HepG2 (cell line): Measurements from ENCODE around the gene CNTN5. TPM values are rescaled to one million over a fixed set of nuclear protein-coding genes. Genes with fewer than 3 reads are reported as not detected.

ENCODE experiments used
- ATAC-seq: fragments of 200-7000 bp; cut with Tn5 transposase; 3 replicates; pipeline ENCODE4 v1.9.1; 2020; ENCODE audit warnings: mild to moderate bottlenecking, moderate library complexity
- BruUV-seq: library from RNA; stranded (reverse); fragments of 400-500 nt; replicated peaks from 2 replicates; lab custom pipeline; 2021; lab: Mats Ljungman, UMichigan
- CTCF ChIA-PET: fragments of 300-600 bp; formaldehyde crosslinking; extraction: SDS; loops from one replicate; lab custom pipeline; 2021; ENCODE audit warnings: low total read pairs, inconsistent platforms, low intra/inter-chr PET ratio; lab: Yijun Ruan, JAX
- POLR2A ChIA-PET: fragments of 350-600 bp; sonication (Branson Sonifier 250); formaldehyde crosslinking; loops from one replicate; lab custom pipeline; 2020; ENCODE audit warnings: antibody characterized with exemption, inconsistent platforms; lab: Yijun Ruan, JAX
- DNase-seq: peaks from one replicate; pipeline ENCODE4 v3.0.0-alpha.2; 2015; ENCODE audit warnings: low spot score
- FAIRE-seq: peaks from 3 replicates; lab custom pipeline; 2011; peaks lifted over from hg19 to GRCh38; lab: Jason Lieb, UNC
- H2AFZ ChIP-seq: one replicate; pipeline ENCODE4 v1.6.1; 2011; ENCODE audit warnings: low read length, inconsistent platforms
- H3K27ac ChIP-seq: fragments of 300-600 bp; 3 replicates; pipeline ENCODE4 v1.8.0; 2011; ENCODE audit warnings: mixed run types, mild to moderate bottlenecking, mixed read lengths, low read length, inconsistent platforms; ENCODE audit not compliant: insufficient read depth; ENCODE audit errors: extremely low read length
- H3K27me3 ChIP-seq, 2 experiments: fragments of 200-600 bp in 1 of 2; 2 replicates in 1 of 2; 3 replicates in 1 of 2; pipeline versions ENCODE4 v1.6.0 to v1.8.0; 2011; ENCODE audit warnings: low read length in 2 of 2, mild to moderate bottlenecking in 2 of 2, moderate library complexity in 2 of 2, inconsistent platforms in 1 of 2; ENCODE audit not compliant: insufficient read depth in 2 of 2, control insufficient read depth in 1 of 2
- H3K36me3 ChIP-seq, 2 experiments: fragments of 200-600 bp in 1 of 2; replicated peaks in 1 of 2; 2 replicates in 1 of 2; 3 replicates in 1 of 2; pipeline versions ENCODE4 v1.5.1 to v1.8.0; 2011; ENCODE audit warnings: low read length in 2 of 2, inconsistent platforms in 1 of 2; ENCODE audit not compliant: insufficient read depth in 2 of 2, control insufficient read depth in 1 of 2
- H3K4me1 ChIP-seq: 2 replicates; pipeline ENCODE4 v1.5.1; 2012; ENCODE audit warnings: low read length, inconsistent platforms; ENCODE audit not compliant: insufficient read depth
- H3K4me2 ChIP-seq: 2 replicates; pipeline ENCODE4 v1.6.0; 2011; ENCODE audit warnings: low read depth, low read length, inconsistent platforms
- H3K4me3 ChIP-seq, 3 experiments: fragments of 200-600 bp in 1 of 3; sonication (generic), shearing (Covaris generic) in 1 of 3; replicated peaks in 1 of 3; 2 replicates each; pipeline ENCODE4 v1.5.1; 2011 to 2016; ENCODE audit warnings: low read length in 3 of 3, inconsistent platforms in 2 of 3, low read depth in 2 of 3, mild to moderate bottlenecking in 2 of 3, control low read depth in 1 of 3, mixed read lengths in 1 of 3; ENCODE audit not compliant: insufficient read depth in 1 of 3
- H3K79me2 ChIP-seq: one replicate; pipeline ENCODE4 v1.6.1; 2011; ENCODE audit warnings: low read length, inconsistent platforms; ENCODE audit not compliant: insufficient read depth
- H3K9ac ChIP-seq: 2 replicates; pipeline ENCODE4 v1.6.0; 2011; ENCODE audit warnings: mild to moderate bottlenecking, low read depth, low read length, inconsistent platforms; ENCODE audit not compliant: insufficient read depth
- H3K9me3 ChIP-seq: 2 replicates; pipeline ENCODE4 v1.5.1; 2012; ENCODE audit warnings: mild to moderate bottlenecking, low read length
- H4K20me1 ChIP-seq: 2 replicates; pipeline ENCODE4 v1.6.0; 2011; ENCODE audit warnings: inconsistent platforms, mild to moderate bottlenecking, low read length, moderate library complexity; ENCODE audit not compliant: insufficient read depth
- AKAP8 ChIP-seq: sonication (generic); formaldehyde crosslinking; IDR thresholded peaks from 2 replicates; pipeline ENCODE4 v1.5.1; 2020; ENCODE audit warnings: mild to moderate bottlenecking, missing genetic modification reagents
- HOXA7 ChIP-seq: sonication (generic); formaldehyde crosslinking; IDR thresholded peaks from 2 replicates; pipeline ENCODE4 v1.8.1; 2022; ENCODE audit warnings: mild to moderate bottlenecking, missing genetic modification reagents, moderate library complexity
- NFYB ChIP-seq: sonication (generic); formaldehyde crosslinking; IDR thresholded peaks from 2 replicates; pipeline ENCODE4 v1.4.0; 2020; ENCODE audit warnings: missing genetic modification reagents
- PITX1 ChIP-seq: sonication (generic); formaldehyde crosslinking; IDR thresholded peaks from 2 replicates; pipeline ENCODE4 v1.5.1; 2020; ENCODE audit warnings: mild to moderate bottlenecking, missing genetic modification reagents
- ZBTB3 ChIP-seq: sonication (generic); formaldehyde crosslinking; IDR thresholded peaks from 2 replicates; pipeline ENCODE4 v1.4.0; 2020; ENCODE audit warnings: low read depth, mild to moderate bottlenecking, moderate library complexity, missing genetic modification reagents, borderline replicate concordance
- ZC3H4 ChIP-seq: sonication (generic); formaldehyde crosslinking; IDR thresholded peaks from 2 replicates; pipeline ENCODE4 v1.4.0; 2020; ENCODE audit warnings: missing genetic modification reagents, borderline replicate concordance
- ZNF30 ChIP-seq: sonication (generic); formaldehyde crosslinking; IDR thresholded peaks from 2 replicates; pipeline ENCODE4 v1.5.0; 2020; ENCODE audit warnings: mild to moderate bottlenecking, missing genetic modification reagents
- WGBS: methylation state at CpG from one replicate; pipeline ENCODE4 v1.1.6; 2017; ENCODE audit warnings: low lambda C conversion rate; 5-methylcytosine and 5-hydroxymethylcytosine counted together
- in situ Hi-C: cut with HindIII; loops from 2 replicates; pipeline ENCODE4 v1.10.0; 2017; ENCODE audit warnings: low pct_unique_long_range_greater_than_20kb; ENCODE audit not compliant: extremely low pct_ligation_motif_present
- intact Hi-C: fragments of 100-400 bp; cut with micrococcal nuclease; formaldehyde crosslinking; loops from one replicate; pipeline ENCODE4 v1.10.0; 2022; ENCODE audit not compliant: unreplicated experiment
- polyA plus RNA-seq, 8 experiments: library from polyadenylated mRNA; depleted of rRNA in 3 of 8; stranded (reverse) in 7 of 8; unstranded in 1 of 8; fragments of >200 nt; fragmentation: Illumina TruSeq in 4 of 8; extraction: Trizol in 4 of 8; gene quantifications; 2 replicates each; pipeline versions ENCODE4 v1.2.1 to v1.2.3, GENCODE V29; 2011 to 2016; ENCODE audit warnings: low read depth in 4 of 8, missing spikeins in 1 of 8, mixed read lengths in 1 of 8; ENCODE audit not compliant: insufficient read depth in 1 of 8
- total RNA-seq, 5 experiments: library from RNA; depleted of rRNA; stranded (reverse); fragments of >200 nt; fragmentation: Illumina TruSeq; extraction: Trizol; gene quantifications; 2 replicates each; pipeline ENCODE4 v1.2.3, GENCODE V29; 2016; ENCODE audit warnings: low read depth in 1 of 5
- TF ChIP-seq, protein P1 (sequence below): sonication (generic); formaldehyde crosslinking; IDR thresholded peaks from 2 replicates; pipeline ENCODE4 v1.5.1; 2020; ENCODE audit warnings: missing genetic modification reagents, mild to moderate bottlenecking, borderline replicate concordance
- TF ChIP-seq, protein P2 (sequence below): sonication (generic); formaldehyde crosslinking; conservative IDR thresholded peaks from 2 replicates; pipeline ENCODE4 v1.8.0; 2022; ENCODE audit warnings: missing genetic modification reagents
- TF ChIP-seq, protein P3 (sequence below): fragments of 450-650 bp; IDR thresholded peaks from 2 replicates; pipeline ENCODE4 v1.6.1; 2016
- TF ChIP-seq, protein P4 (sequence below): sonication (generic); formaldehyde crosslinking; IDR thresholded peaks from 2 replicates; pipeline ENCODE4 v1.8.0; 2022; ENCODE audit warnings: low read depth, missing genetic modification reagents
- TF ChIP-seq, protein P5 (sequence below): sonication (generic); formaldehyde crosslinking; IDR thresholded peaks from 2 replicates; pipeline ENCODE4 v1.4.0; 2020; ENCODE audit warnings: missing genetic modification reagents; ENCODE audit errors: not compliant biosample characterization
- TF ChIP-seq, protein P6 (sequence below): sonication (generic); formaldehyde crosslinking; IDR thresholded peaks from 2 replicates; pipeline ENCODE4 v1.4.0; 2020; ENCODE audit warnings: mild to moderate bottlenecking, missing genetic modification reagents

Gene CNTN5
- total and polyA plus RNA-seq, 2 of the 13 experiments (the other 11 are each of a cell fraction or from before 2014, with no cell fraction given), result not detected

DNA sequence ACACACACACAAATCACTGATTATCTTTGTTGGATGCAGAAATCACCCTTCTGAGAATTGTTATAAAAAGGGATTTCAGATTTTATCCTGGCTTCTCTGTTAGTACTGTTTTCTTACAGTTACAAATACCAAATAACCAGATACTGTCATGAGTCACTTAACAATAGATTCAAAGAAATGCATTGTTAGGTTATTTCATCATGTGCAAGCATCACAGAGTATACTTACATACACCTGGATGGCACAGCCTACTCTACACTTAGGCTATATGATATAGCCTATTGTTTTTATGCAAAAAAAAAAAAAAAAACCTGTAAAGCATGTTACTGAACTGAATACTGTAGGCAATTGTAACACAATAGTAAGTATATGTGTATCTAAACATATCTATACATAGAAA, 1347.1 kb downstream of the CNTN5 start (continued):
- TF ChIP-seq, protein P1, sequence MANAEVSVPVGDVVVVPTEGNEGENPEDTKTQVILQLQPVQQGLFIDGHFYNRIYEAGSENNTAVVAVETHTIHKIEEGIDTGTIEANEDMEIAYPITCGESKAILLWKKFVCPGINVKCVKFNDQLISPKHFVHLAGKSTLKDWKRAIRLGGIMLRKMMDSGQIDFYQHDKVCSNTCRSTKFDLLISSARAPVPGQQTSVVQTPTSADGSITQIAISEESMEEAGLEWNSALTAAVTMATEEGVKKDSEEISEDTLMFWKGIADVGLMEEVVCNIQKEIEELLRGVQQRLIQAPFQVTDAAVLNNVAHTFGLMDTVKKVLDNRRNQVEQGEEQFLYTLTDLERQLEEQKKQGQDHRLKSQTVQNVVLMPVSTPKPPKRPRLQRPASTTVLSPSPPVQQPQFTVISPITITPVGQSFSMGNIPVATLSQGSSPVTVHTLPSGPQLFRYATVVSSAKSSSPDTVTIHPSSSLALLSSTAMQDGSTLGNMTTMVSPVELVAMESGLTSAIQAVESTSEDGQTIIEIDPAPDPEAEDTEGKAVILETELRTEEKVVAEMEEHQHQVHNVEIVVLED (CRISPR knock-in tag), result no peak
- TF ChIP-seq ZNF30 (CRISPR knock-in tag) (no peak), HOXA7 (no peak), PITX1 (CRISPR knock-in tag) (no peak)
- TF ChIP-seq, protein P2, sequence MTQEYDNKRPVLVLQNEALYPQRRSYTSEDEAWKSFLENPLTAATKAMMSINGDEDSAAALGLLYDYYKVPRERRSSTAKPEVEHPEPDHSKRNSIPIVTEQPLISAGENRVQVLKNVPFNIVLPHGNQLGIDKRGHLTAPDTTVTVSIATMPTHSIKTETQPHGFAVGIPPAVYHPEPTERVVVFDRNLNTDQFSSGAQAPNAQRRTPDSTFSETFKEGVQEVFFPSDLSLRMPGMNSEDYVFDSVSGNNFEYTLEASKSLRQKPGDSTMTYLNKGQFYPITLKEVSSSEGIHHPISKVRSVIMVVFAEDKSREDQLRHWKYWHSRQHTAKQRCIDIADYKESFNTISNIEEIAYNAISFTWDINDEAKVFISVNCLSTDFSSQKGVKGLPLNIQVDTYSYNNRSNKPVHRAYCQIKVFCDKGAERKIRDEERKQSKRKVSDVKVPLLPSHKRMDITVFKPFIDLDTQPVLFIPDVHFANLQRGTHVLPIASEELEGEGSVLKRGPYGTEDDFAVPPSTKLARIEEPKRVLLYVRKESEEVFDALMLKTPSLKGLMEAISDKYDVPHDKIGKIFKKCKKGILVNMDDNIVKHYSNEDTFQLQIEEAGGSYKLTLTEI (CRISPR knock-in tag), result no peak

DNA sequence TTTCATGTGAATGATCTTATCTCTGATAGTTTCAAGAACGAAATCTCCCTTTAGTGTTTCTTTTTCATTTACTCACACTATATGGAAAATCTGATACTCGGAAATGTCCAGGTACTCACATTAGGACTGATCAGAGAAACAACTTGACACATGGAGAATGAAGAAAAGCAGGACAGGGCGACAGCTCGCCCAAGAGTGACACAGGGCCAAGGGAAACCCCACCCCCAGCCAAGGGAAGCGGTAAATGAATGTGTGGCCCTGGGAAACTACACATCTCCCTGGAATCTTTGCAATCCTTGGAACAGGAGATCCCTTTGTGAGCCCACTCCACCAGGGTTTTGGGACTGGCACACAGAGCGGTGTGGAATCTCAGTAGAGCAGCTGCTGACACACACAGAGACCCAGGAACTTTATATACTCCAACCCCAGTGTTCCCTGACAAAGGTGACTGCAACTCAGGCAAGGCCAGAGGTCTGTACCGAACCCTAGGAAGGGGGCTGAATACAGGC, 1362.7 kb downstream of the CNTN5 start:
- Histone ChIP-seq H4K20me1 (no peaks in the 10 kb centered on the region), H3K9ac (no peak overlapping the region), H3K4me3 (no peak overlapping the region), H3K9me3 (peaks cover 11% of the 10 kb centered on the region), H3K36me3 (no peaks in the 10 kb centered on the region), H3K27me3 (no peaks in the 10 kb centered on the region), H3K27ac (no peak overlapping the region), H3K4me2 (no peak overlapping the region), H2AFZ (no peak overlapping the region), H3K4me1 (no peaks in the 10 kb centered on the region), H3K79me2 (no peaks in the 10 kb centered on the region)
- DNase-seq, result no peak
- no peak for FAIRE-seq
- no peak for ATAC-seq
- POLR2A ChIA-PET, result no interaction called here
- in situ Hi-C loops, result no loop called here
- no TSS peak for BruUV-seq
- 4% methylated on average over 5 of the region's 7 CpGs for WGBS
- intact Hi-C loops, result no loop called here
- CTCF ChIA-PET, result no interaction called here
- TF ChIP-seq, protein P3, sequence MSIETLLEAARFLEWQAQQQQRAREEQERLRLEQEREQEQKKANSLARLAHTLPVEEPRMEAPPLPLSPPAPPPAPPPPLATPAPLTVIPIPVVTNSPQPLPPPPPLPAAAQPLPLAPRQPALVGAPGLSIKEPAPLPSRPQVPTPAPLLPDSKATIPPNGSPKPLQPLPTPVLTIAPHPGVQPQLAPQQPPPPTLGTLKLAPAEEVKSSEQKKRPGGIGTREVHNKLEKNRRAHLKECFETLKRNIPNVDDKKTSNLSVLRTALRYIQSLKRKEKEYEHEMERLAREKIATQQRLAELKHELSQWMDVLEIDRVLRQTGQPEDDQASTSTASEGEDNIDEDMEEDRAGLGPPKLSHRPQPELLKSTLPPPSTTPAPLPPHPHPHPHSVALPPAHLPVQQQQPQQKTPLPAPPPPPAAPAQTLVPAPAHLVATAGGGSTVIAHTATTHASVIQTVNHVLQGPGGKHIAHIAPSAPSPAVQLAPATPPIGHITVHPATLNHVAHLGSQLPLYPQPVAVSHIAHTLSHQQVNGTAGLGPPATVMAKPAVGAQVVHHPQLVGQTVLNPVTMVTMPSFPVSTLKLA, result no peak
- TF ChIP-seq, protein P4, sequence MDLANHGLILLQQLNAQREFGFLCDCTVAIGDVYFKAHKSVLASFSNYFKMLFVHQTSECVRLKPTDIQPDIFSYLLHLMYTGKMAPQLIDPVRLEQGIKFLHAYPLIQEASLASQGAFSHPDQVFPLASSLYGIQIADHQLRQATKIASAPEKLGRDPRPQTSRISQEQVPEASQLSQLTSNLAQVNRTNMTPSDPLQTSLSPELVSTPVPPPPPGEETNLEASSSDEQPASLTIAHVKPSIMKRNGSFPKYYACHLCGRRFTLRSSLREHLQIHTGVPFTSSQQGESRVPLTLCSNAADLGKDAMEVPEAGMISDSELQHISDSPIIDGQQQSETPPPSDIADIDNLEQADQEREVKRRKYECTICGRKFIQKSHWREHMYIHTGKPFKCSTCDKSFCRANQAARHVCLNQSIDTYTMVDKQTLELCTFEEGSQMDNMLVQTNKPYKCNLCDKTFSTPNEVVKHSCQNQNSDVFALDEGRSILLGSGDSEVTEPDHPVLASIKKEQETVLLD (CRISPR knock-in tag), result no peak
- TF ChIP-seq, protein P5, sequence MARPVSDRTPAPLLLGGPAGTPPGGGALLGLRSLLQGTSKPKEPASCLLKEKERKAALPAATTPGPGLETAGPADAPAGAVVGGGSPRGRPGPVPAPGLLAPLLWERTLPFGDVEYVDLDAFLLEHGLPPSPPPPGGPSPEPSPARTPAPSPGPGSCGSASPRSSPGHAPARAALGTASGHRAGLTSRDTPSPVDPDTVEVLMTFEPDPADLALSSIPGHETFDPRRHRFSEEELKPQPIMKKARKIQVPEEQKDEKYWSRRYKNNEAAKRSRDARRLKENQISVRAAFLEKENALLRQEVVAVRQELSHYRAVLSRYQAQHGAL (CRISPR knock-in tag), result no peak
- TF ChIP-seq, protein P6, sequence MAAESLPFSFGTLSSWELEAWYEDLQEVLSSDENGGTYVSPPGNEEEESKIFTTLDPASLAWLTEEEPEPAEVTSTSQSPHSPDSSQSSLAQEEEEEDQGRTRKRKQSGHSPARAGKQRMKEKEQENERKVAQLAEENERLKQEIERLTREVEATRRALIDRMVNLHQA, result no peak
- TF ChIP-seq ZC3H4 (no peak), AKAP8 (CRISPR knock-in tag) (no peak), NFYB (CRISPR knock-in tag) (no peak), ZBTB3 (CRISPR knock-in tag) (no peak)
- TF ChIP-seq, protein P1 (CRISPR knock-in tag), result no peak
